Stimulated activated CD4-positive, alpha-beta T cell treated with anti-CD3 and anti-CD28 coated beads, Interleukin-1b, Interleukin-23, amount 100 ng/mL, for 1 hour (primary cell): ENCODE measurements around the gene PTHLH.

ENCODE experiments used
- DNase-seq, 2 donors: peaks; one replicate each; pipeline ENCODE4 v3.0.0-alpha.2; 2020; ENCODE audit warnings: low read depth in 2 of 2

Gene PTHLH

DNA sequence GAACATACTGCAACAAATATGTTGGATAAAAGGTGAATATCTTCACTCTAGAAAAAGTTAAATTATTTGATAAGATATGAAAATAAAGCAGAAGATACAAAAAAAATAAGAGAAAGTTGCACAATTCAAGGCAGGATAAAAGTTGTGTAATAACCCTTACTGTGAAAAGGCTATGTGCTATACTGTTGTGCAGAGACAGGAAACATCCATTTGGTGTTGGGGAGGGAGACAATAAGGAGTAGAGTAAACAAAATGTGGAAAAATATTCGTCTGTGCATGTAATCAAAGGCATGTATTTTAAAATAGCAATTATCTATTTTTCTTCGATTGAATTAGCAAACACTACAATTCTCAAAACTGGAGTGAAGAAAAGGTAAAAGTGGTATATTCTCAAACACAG lies 34.8 kb downstream of the PTHLH start:
- no peak for DNase-seq

DNA sequence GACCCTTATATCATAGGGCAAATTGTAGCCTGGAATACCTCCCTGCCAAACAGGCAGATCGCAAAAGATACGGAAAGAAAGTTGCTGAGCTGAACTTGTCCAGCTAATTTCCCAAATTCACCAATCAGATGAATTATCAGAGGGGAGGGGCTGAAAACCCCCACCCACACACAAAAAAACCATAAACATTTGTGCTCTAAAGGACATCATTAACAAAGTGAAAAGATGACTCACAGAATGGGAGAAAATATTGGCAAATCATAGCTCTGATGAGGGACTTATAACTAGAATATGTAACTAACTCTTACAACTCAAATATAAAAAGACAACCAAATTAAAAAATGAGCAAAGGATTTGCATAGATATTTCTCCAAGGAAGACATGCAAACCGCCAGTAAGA lies 36.3 kb downstream of the PTHLH start:
- DNase-seq = no peak

DNA sequence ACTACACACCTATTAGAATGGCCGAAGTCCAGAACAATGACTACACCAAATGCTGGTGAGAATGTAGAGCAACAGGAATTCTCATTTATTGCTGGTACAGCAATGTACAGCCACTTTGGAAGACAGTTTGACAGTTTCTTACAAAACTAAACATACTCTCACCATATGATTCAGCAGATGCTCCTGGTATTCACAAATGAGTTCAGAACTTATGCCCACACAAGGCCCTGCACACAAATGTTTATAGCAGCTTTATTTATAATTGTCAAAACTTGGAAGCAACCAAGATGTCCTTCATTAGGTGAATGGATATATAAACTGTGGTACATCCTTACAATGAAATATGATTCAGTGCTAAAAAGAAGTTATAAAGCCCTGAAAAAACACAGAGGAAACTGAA lies 38.3 kb downstream of the PTHLH start:
- no peak for DNase-seq

DNA sequence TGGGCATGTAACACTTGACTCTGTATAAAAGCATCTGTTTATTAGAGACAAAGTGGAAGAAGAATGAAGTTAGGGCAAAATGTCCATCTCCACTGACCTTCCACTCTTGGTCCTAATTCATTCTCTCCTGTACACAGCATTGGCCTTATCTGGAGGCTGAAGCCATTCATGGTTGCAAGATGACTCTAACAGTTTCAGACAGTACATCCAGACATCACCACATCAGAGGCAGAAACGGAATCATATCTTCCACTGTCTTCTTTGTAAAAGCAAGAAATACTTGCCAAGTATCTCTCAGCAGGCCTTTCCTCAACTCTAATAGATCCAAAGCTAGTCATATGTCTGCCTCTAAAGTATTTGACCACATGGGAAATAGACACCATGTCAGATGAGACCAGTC lies 41.1 kb downstream of the PTHLH start:
- DNase-seq = no peak

DNA sequence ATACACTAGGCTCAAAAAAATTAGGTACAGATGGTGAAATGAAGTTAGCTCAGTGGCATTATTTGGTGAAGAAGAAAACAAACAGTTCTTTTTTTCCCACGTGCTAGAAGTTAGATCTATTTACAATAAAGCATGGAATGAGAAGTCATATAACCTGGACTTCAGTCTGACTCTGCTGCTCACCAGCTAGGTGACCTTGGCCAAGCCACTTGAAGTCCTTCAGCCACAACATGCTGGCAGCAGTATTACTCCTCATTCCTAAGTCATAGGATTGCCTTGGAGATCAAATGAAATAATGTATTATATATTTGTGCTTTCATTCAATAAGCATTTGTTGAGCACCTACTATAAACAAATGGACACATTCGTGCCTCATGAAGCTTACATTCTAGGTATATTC lies 45.2 kb downstream of the PTHLH start:
- DNase-seq = no peak

DNA sequence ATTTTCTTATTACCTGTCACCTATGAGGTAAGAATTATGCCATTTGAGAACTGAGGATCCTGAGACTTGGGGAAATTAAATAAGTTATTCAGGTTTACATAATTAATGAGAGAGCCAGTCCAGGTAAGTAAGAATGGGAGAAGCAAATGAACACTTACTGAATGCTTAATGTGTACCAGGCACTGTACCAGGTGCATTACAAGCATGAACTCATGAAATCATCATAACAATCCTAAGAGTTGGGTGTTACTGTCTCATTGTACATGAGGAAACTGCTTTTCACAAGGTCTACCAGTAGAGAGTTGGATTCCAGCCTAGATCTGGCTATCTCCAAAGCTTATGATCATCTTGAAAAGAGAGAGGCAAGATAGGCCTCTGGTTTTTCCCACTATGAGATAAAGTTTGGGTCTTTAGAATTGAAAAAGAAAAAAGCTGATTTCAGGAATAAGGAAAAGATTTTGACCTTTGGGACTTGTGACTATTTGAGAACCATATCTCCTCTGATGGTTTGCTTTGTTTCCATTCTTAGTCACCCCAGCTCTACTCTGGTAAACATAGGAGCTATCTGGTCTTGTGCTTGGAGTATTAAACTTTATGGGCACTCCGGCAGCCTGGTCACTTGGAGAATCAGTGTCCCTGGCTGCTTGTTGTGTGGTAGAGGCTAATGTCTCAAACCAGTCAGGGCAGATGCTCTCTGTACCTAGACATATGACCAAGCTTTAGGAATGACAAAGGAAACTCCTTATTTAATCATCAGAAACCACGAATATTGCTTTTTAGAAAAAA lies 48.0 kb downstream of the PTHLH start:
- DNase-seq = no peak

DNA sequence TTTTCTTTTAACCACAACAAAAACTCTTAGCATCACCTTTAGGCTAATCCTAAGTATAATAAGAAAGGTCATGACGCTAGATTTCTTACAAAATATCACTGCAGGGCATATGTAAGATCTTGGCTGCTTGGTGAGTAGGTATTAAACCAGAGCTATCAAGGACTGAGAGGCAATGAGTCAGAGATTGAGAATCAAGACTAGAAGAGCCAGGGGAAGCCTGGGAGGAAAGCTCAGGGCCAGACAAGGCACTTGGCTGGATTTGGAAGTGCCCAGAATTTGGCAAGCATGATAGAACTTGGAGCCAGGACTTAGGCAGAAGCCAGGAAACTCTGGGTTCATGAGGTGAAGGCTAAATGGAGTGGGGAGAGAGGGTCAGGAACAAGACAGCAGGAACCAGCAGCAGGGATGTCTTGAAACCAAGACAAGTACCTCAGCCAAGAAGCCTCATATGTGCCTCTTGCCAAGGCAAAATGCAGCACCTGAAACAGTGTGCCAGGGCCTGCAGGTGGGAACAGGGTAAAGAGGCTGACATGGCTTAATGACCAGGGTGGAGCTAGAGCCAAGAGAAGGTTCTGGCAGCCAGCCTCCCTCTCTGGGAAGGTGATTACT lies 49.9 kb downstream of the PTHLH start:
- no peak for DNase-seq

DNA sequence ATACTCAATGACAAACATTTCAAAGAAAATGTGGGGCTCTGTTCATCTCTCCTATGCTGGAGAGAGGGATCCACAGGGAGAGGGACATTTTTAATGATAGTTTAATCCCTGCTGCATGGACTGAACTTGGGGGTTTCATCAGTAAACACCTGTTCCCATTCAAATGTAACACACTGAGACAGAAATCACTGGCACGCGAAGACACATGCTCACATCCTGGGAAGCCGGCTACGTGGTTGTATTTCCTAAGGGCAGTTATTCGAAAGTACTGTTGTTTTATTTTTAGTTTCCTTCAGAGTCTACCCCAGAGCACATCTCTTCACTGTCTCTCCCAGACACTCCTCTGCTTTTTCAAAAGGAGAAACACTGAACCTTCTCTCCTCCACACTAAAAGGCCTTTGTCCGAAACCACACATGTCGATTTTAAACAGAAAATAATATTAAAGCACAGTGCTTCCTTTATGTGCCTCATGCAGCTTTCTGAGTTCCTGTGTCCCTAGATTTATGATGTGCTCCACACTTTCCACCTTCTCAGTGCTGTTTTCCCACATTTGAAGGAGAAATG lies 52.8 kb downstream of the PTHLH start:
- no peak for DNase-seq

DNA sequence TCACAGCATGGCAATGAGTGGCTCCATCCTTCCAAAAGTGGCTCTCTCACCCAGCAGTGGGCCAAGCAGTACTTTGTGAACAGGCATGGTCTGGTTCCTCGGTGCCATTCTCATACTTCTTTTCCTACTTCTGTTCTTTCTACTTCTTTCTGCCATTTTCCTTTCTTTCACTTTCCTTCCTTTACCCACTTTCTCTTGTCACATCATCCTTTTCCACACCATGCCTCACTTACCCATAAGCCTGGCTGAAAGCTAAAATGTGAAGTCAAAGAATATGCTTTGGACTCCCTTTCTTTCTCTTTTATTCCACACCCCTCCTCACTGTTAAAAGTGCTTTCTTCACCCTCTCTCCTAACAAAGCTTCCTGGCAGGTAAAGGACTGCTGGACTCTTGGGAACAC lies 57.0 kb downstream of the PTHLH start:
- no peak for DNase-seq

DNA sequence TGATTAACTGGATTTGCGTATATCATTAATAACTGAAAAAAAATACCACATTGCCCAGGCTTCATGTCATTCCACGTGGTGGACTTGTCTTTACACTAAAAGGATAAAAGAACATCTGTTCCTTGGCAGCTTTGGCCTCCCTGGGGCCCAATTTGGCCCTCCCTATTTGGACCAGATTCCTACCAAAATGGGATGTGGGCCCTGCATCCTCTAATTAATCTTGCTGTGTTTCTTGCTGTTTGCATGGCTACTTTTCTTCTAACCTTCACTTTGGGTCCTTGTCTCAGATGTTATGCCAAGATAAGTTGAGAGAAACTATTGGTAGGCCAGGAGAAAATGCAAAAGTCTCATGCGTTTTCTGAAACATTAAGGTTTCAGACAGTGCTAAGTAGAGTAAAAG lies 57.5 kb downstream of the PTHLH start:
- no peak for DNase-seq

DNA sequence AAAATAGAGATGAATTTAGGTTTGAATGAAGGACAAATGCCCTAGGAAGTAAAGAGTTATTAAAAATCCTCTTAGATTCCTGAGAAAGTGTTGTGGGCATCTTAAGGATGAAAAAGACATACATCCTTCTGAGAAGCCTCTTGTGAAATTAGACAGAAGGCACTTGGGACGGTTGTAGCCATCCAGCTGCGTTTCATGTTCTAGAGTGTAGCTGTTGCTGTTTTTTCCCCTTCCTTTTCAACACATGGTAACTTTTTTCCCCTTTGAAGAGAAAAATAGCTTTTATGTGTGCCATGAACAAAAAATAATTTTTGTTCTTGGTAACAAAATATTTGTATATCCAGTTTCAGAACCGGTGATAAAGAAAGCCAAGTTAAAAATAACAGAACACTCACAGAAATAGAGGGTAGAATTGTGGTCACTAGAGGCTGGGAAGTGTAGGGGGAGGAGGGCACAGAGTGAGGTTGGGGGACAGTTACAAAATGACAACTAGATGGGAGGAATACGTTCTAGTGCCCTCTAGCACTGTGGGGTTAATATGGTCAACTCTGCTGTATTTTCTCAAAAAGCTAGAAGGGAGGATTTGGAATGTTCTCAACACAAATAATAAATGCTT lies 58.4 kb downstream of the PTHLH start:
- no peak for DNase-seq

DNA sequence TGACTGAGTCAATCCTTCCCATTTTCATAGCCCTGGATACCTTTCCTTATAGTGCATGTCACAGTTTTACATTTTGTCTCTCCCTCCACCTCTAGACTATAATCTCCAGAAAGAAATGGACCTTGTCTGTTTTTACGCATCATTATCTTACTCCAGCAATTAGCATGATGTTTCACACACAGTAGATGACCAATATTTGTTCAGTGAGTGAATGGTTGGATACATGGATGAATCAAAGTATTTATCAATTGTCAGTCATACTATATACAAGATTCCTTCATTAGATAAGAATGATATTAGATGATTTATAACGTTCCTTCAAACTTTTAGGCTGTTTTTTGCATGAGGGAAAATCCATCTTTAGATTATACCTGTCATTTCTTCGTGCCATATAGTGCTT lies 61.1 kb downstream of the PTHLH start:
- no peak for DNase-seq
